A549 (cell line): ENCODE results near the gene HAPLN2.

Experiments
- CEBPB ChIP-seq, 2 experiments: fragments of >200 bp in 1 of 2; sonication (Bioruptor Twin) in 1 of 2; formaldehyde crosslinking in 1 of 2; IDR thresholded peaks; 2 replicates each; pipeline ENCODE4 v1.6.1; 2012 to 2016
- CTCF ChIP-seq: fragments of >200 bp; sonication (Bioruptor Twin); formaldehyde crosslinking; IDR thresholded peaks from 3 replicates; pipeline ENCODE4 v1.5.1; 2016
- ELK1 ChIP-seq: fragments of 150-350 bp; IDR thresholded peaks from 2 replicates; pipeline ENCODE4 v1.6.1; 2014; ENCODE audit warnings: low read depth, mild to moderate bottlenecking, low read length
- EP300 ChIP-seq, 2 experiments: fragments of >200 bp; sonication (Bioruptor Twin); formaldehyde crosslinking; IDR thresholded peaks; 2 replicates in 1 of 2; 3 replicates in 1 of 2; pipeline ENCODE4 v1.6.1; 2016 to 2017
- HOXA7 ChIP-seq: fragments of 250-450 bp; sonication (Bioruptor Pico); IDR thresholded peaks from 2 replicates; pipeline ENCODE4 v1.5.0; 2020; ENCODE audit warnings: mild to moderate bottlenecking, moderate library complexity
- MYC ChIP-seq: IDR thresholded peaks from 2 replicates; pipeline ENCODE4 v1.6.1; 2012; ENCODE audit warnings: mild to moderate bottlenecking, inconsistent platforms, low read length, improper control_type of control experiment, borderline replicate concordance
- POLR2A ChIP-seq: IDR thresholded peaks from 2 replicates; pipeline ENCODE4 v1.6.1; 2012; ENCODE audit warnings: mild to moderate bottlenecking, low read length
- TP53 ChIP-seq: fragments of 250-450 bp; sonication (Bioruptor Pico); IDR thresholded peaks from 2 replicates; pipeline ENCODE4 v1.5.0; 2021; ENCODE audit warnings: mild to moderate bottlenecking, moderate library complexity
- TF ChIP-seq, protein P1 (sequence below): fragments of 200-600 bp; sonication (generic); IDR thresholded peaks from 2 replicates; pipeline ENCODE4 v1.6.1; 2016; ENCODE audit warnings: antibody characterized with exemption, mild to moderate bottlenecking, moderate library complexity

GRCh38 chr1:156622581-156623297 is 3.5 kb downstream of the HAPLN2 start:
- no peak for TF ChIP-seq POLR2A
- TF ChIP-seq CEBPB (IDR thresholded peaks at IDR 0.05), result no peak
- no peak for TF ChIP-seq CTCF
- no peak for TF ChIP-seq ELK1
- no peak for TF ChIP-seq TP53 (CRISPR knock-in tag)
- TF ChIP-seq, protein P1, sequence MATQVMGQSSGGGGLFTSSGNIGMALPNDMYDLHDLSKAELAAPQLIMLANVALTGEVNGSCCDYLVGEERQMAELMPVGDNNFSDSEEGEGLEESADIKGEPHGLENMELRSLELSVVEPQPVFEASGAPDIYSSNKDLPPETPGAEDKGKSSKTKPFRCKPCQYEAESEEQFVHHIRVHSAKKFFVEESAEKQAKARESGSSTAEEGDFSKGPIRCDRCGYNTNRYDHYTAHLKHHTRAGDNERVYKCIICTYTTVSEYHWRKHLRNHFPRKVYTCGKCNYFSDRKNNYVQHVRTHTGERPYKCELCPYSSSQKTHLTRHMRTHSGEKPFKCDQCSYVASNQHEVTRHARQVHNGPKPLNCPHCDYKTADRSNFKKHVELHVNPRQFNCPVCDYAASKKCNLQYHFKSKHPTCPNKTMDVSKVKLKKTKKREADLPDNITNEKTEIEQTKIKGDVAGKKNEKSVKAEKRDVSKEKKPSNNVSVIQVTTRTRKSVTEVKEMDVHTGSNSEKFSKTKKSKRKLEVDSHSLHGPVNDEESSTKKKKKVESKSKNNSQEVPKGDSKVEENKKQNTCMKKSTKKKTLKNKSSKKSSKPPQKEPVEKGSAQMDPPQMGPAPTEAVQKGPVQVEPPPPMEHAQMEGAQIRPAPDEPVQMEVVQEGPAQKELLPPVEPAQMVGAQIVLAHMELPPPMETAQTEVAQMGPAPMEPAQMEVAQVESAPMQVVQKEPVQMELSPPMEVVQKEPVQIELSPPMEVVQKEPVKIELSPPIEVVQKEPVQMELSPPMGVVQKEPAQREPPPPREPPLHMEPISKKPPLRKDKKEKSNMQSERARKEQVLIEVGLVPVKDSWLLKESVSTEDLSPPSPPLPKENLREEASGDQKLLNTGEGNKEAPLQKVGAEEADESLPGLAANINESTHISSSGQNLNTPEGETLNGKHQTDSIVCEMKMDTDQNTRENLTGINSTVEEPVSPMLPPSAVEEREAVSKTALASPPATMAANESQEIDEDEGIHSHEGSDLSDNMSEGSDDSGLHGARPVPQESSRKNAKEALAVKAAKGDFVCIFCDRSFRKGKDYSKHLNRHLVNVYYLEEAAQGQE, result no peak
- no peak for TF ChIP-seq HOXA7 (CRISPR knock-in tag)
- no peak for TF ChIP-seq MYC
- no peak for TF ChIP-seq EP300 (IDR thresholded peaks at IDR 0.05)
